ENCODE measurements around the gene TBC1D21. TPM values are rescaled to one million over a fixed set of nuclear protein-coding genes. Genes with fewer than 3 reads are reported as not detected.

TBC1D21 gene
- total and polyA plus RNA-seq, 7 experiments from 2014 or later: not detected

DNA sequence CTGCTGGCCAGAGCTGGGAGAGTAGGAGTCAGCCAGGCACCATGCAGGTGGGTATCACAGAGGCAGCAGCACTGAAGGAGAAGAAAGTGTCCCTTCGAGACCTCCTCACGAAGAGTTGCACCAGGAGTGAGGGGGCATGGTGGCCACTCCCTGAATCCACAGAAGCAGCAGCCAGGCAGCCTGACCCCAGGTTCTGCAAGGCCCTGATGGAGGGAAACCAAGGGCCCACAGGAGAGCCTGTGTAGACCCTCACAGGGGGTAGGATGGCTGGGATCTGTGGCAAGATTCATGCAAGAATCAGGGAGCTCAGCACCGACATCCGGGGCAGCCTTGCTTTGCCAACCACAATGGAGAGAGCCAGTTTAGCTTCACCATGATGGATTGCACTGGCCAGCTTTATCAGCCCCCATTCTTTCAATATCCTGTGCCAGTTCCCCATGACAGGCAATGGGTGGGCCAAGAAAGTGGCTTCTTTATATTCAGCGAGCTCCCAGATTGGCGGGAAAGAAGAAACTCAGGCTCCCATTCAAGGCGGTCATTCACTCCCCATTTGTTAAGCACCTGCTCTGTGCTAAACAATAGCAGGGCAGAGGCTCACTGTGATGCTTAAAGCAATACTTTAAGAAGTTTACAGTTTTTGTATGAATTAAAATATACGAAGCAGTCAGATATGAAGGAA lies 33.5 kb upstream of the TBC1D21 start:
- intact Hi-C loops (cut with micrococcal nuclease): no loop called here
- peaks cover 16 to 52% (median 36%) of the 10 kb centered on the region in 5 donors for H3K27me3 Mint-ChIP-seq
- ATAC-seq: no peak
- H3K9me3 Mint-ChIP-seq: peaks cover 0 to 4% (median 0%) of the 10 kb centered on the region in 11 donors
- Histone ChIP-seq H3K27me3 (ENCODE audit: control insufficient read depth in 2 of 2, insufficient read depth in 2 of 2, low read length in 2 of 2) (no peaks in the 10 kb centered on the region), H3K27ac (ENCODE audit: low read depth, low read length) (no peak overlapping the region), H3K36me3 (ENCODE audit: control insufficient read depth in 2 of 3, insufficient read depth in 3 of 3, low read length in 3 of 3) (no peaks in the 10 kb centered on the region), H3K4me3 (ENCODE audit: low read length) (no peak overlapping the region), H3K4me1 (ENCODE audit: control insufficient read depth in 2 of 2, insufficient read depth in 2 of 2, low read length in 2 of 2) (no peaks in the 10 kb centered on the region), H3K9me3 (ENCODE audit: control insufficient read depth in 2 of 3, low read length in 3 of 3) (no peaks in the 10 kb centered on the region)
- ChIA-PET POLR2A (no interaction called here), CTCF (no interaction called here)
- H3K27ac Mint-ChIP-seq: peak overlapping the region in 1 of 9 donors; percentile 18
- peaks cover 0 to 2% (median 0%) of the 10 kb centered on the region in 7 donors for H3K4me1 Mint-ChIP-seq
- no peaks in the 10 kb centered on the region for H3K36me3 Mint-ChIP-seq
- no peak overlapping the region for H3K4me3 Mint-ChIP-seq
- DNase-seq: no peak

- H3K27me3 ChIP-seq (ENCODE audit: control insufficient read depth in 2 of 2, insufficient read depth in 2 of 2, low read length in 2 of 2): no peaks in the 10 kb centered on the region
- H3K27ac ChIP-seq (ENCODE audit: low read depth, low read length): no peak overlapping the region
- H3K36me3 Mint-ChIP-seq: no peaks in the 10 kb centered on the region
- no peak overlapping the region for H3K4me3 Mint-ChIP-seq
- H3K4me1 Mint-ChIP-seq: peaks cover 0 to 2% (median 0%) of the 10 kb centered on the region in 7 donors
- DNase-seq (no peak), ATAC-seq (no peak)
- no peak overlapping the region for H3K4me3 ChIP-seq (ENCODE audit: low read length)
- H3K9me3 ChIP-seq (ENCODE audit: control insufficient read depth in 2 of 3, low read length in 3 of 3): no peaks in the 10 kb centered on the region
- ChIA-PET CTCF (no interaction called here), POLR2A (no interaction called here)
- peaks cover 0 to 4% (median 0%) of the 10 kb centered on the region in 11 donors for H3K9me3 Mint-ChIP-seq
- intact Hi-C loops (cut with micrococcal nuclease): no loop called here
- H3K36me3 ChIP-seq (ENCODE audit: control insufficient read depth in 2 of 3, insufficient read depth in 3 of 3, low read length in 3 of 3): no peaks in the 10 kb centered on the region
- H3K4me1 ChIP-seq (ENCODE audit: control insufficient read depth in 2 of 2, insufficient read depth in 2 of 2, low read length in 2 of 2): no peaks in the 10 kb centered on the region
- H3K27ac Mint-ChIP-seq: no peak overlapping the region
- H3K27me3 Mint-ChIP-seq: peaks cover 14 to 44% (median 29%) of the 10 kb centered on the region in 5 donors
Measured at GRCh38 chr15:73840771-73841170, 32.6 kb upstream of the TBC1D21 start.

DNA sequence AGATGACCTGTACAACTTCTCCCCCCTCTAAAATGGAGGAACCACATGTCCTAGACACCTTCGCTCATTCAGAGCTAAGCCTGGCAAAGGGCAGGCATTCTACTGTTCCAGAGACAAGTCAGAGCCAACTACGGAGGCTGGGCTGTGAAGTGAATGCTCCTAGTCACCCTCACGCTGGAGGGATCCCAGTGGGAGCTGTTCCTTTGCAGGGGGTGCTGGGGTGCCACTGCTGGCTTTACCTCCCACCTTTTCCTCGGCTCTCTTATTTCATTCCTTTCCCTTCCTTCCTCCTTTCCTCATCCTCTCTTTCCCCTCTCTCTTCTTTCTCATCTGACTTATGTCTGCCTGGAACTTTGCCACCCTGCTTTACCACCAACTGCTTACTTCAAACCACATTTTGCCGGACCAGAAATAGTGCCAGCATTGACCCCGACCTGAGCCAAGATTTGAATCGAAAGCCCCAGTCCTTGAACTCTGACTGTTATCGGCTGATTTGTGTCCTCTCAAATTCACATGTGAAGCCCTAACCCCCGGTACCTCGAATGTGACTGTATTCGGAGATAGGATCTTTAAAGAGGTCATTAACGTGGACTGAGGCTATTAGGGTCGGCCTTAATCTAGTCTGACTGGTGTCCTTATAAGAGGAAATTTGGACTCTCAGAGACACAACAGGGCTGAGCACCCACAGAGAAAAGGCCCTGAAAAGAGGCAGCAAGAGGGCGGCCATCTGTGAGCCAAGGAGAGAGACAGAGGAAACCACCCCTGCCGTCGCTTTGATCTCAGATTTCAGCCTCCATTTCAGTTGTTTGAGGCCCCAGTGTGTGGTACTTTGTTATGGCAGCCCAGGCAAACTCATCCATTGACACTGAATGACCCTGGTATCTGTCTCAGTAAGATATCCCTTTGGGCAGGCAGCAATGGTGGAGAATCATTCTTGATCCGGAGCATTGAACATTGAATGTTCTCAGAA lies 31.3 kb upstream of the TBC1D21 start:
- peaks cover 0 to 2% (median 0%) of the 10 kb centered on the region in 7 donors for H3K4me1 Mint-ChIP-seq
- H3K4me3 Mint-ChIP-seq: no peak overlapping the region
- H3K27ac ChIP-seq (ENCODE audit: low read depth, low read length): no peak overlapping the region
- no peaks in the 10 kb centered on the region for H3K27me3 ChIP-seq (ENCODE audit: control insufficient read depth in 2 of 2, insufficient read depth in 2 of 2, low read length in 2 of 2)
- no peak overlapping the region for H3K27ac Mint-ChIP-seq
- no peak overlapping the region for H3K4me3 ChIP-seq (ENCODE audit: low read length)
- ChIA-PET POLR2A (no interaction called here), CTCF (no interaction called here)
- H3K36me3 ChIP-seq (ENCODE audit: control insufficient read depth in 2 of 3, insufficient read depth in 3 of 3, low read length in 3 of 3): no peaks in the 10 kb centered on the region
- H3K27me3 Mint-ChIP-seq: peaks cover 9 to 38% (median 21%) of the 10 kb centered on the region in 5 donors
- peaks cover 0 to 4% (median 0%) of the 10 kb centered on the region in 11 donors for H3K9me3 Mint-ChIP-seq
- intact Hi-C loops (cut with micrococcal nuclease): no loop called here
- no peaks in the 10 kb centered on the region for H3K9me3 ChIP-seq (ENCODE audit: control insufficient read depth in 2 of 3, low read length in 3 of 3)
- no peak for DNase-seq
- ATAC-seq: no peak
- no peaks in the 10 kb centered on the region for H3K4me1 ChIP-seq (ENCODE audit: control insufficient read depth in 2 of 2, insufficient read depth in 2 of 2, low read length in 2 of 2)
- H3K36me3 Mint-ChIP-seq: no peaks in the 10 kb centered on the region

GRCh38 chr15:73843787-73844186 lies 29.6 kb upstream of the TBC1D21 start:
- Histone ChIP-seq H3K36me3 (ENCODE audit: control insufficient read depth in 2 of 3, insufficient read depth in 3 of 3, low read length in 3 of 3) (no peaks in the 10 kb centered on the region), H3K27ac (ENCODE audit: low read depth, low read length) (no peak overlapping the region), H3K4me3 (ENCODE audit: low read length) (no peak overlapping the region), H3K4me1 (ENCODE audit: control insufficient read depth in 2 of 2, insufficient read depth in 2 of 2, low read length in 2 of 2) (no peaks in the 10 kb centered on the region), H3K9me3 (ENCODE audit: control insufficient read depth in 2 of 3, low read length in 3 of 3) (no peaks in the 10 kb centered on the region), H3K27me3 (ENCODE audit: control insufficient read depth in 2 of 2, insufficient read depth in 2 of 2, low read length in 2 of 2) (no peaks in the 10 kb centered on the region)
- peaks cover 0 to 4% (median 0%) of the 10 kb centered on the region in 11 donors for H3K9me3 Mint-ChIP-seq
- no peak overlapping the region for H3K27ac Mint-ChIP-seq
- CTCF ChIA-PET: no interaction called here
- intact Hi-C loops (cut with micrococcal nuclease): no loop called here
- no peak for ATAC-seq
- peaks cover 0 to 2% (median 0%) of the 10 kb centered on the region in 7 donors for H3K4me1 Mint-ChIP-seq
- H3K27me3 Mint-ChIP-seq: peaks cover 9 to 42% (median 21%) of the 10 kb centered on the region in 5 donors
- H3K36me3 Mint-ChIP-seq: no peaks in the 10 kb centered on the region
- no peak for DNase-seq
- POLR2A ChIA-PET: no interaction called here
- no peak overlapping the region for H3K4me3 Mint-ChIP-seq

- H3K27me3 ChIP-seq (ENCODE audit: control insufficient read depth in 2 of 2, insufficient read depth in 2 of 2, low read length in 2 of 2): no peaks in the 10 kb centered on the region
- POLR2A ChIA-PET: no interaction called here
- ATAC-seq: no peak
- H3K4me3 ChIP-seq (ENCODE audit: low read length): no peak overlapping the region
- CTCF ChIA-PET: no interaction called here
- peaks cover 0 to 2% (median 0%) of the 10 kb centered on the region in 7 donors for H3K4me1 Mint-ChIP-seq
- no peaks in the 10 kb centered on the region for H3K9me3 ChIP-seq (ENCODE audit: control insufficient read depth in 2 of 3, low read length in 3 of 3)
- intact Hi-C loops (cut with micrococcal nuclease): no loop called here
- H3K36me3 ChIP-seq (ENCODE audit: control insufficient read depth in 2 of 3, insufficient read depth in 3 of 3, low read length in 3 of 3): no peaks in the 10 kb centered on the region
- peaks cover 0 to 4% (median 0%) of the 10 kb centered on the region in 11 donors for H3K9me3 Mint-ChIP-seq
- no peak overlapping the region for H3K27ac Mint-ChIP-seq
- DNase-seq: no peak
- H3K4me3 Mint-ChIP-seq: no peak overlapping the region
- H3K4me1 ChIP-seq (ENCODE audit: control insufficient read depth in 2 of 2, insufficient read depth in 2 of 2, low read length in 2 of 2): no peaks in the 10 kb centered on the region
- no peak overlapping the region for H3K27ac ChIP-seq (ENCODE audit: low read depth, low read length)
- no peaks in the 10 kb centered on the region for H3K36me3 Mint-ChIP-seq
- H3K27me3 Mint-ChIP-seq: peaks cover 8 to 38% (median 18%) of the 10 kb centered on the region in 5 donors
Measured at GRCh38 chr15:73844356-73844755, 29.0 kb upstream of the TBC1D21 start.

DNA sequence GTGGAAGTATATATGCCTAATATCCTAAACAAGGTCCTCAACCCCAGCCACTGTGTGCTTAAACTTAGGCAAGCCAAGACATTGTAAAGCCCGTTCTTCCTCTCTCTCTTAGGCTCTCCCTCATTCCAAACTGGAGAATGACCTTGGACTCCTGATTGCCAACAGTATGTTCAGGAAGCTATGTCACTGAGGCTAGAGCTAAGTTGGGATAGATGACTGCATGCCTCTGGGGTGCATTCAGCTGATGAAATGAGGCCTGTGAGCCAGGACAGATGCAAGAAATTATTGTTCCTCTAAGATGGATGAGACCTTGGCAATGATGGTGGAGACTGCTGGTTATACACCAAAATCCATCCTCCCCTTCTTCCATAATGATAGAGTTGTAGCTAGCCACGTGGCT lies 27.9 kb upstream of the TBC1D21 start:
- CTCF ChIA-PET: no interaction called here
- ATAC-seq: no peak

More for the DNA sequence above, 27.9 kb upstream of the TBC1D21 start:
- DNase-seq: no peak
- H3K9me3 ChIP-seq (ENCODE audit: control insufficient read depth in 2 of 3, low read length in 3 of 3): no peaks in the 10 kb centered on the region
- H3K4me3 Mint-ChIP-seq: no peak overlapping the region
- no peaks in the 10 kb centered on the region for H3K36me3 Mint-ChIP-seq
- H3K27me3 Mint-ChIP-seq: peaks cover 2 to 34% (median 13%) of the 10 kb centered on the region in 5 donors
- H3K4me1 ChIP-seq (ENCODE audit: control insufficient read depth in 2 of 2, insufficient read depth in 2 of 2, low read length in 2 of 2): no peaks in the 10 kb centered on the region
- H3K4me3 ChIP-seq (ENCODE audit: low read length): no peak overlapping the region
- H3K27ac Mint-ChIP-seq: no peak overlapping the region
- no peaks in the 10 kb centered on the region for H3K27me3 ChIP-seq (ENCODE audit: control insufficient read depth in 2 of 2, insufficient read depth in 2 of 2, low read length in 2 of 2)
- H3K4me1 Mint-ChIP-seq: peaks cover 0 to 2% (median 0%) of the 10 kb centered on the region in 7 donors
- H3K9me3 Mint-ChIP-seq: peaks cover 0 to 4% (median 0%) of the 10 kb centered on the region in 11 donors
- POLR2A ChIA-PET: no interaction called here
- intact Hi-C loops (cut with micrococcal nuclease): no loop called here
- H3K27ac ChIP-seq (ENCODE audit: low read depth, low read length): no peak overlapping the region
- no peaks in the 10 kb centered on the region for H3K36me3 ChIP-seq (ENCODE audit: control insufficient read depth in 2 of 3, insufficient read depth in 3 of 3, low read length in 3 of 3)

All from naive thymus-derived CD4-positive, alpha-beta T cell (primary cell).